Inferior parietal cortex (tissue), 1 donor: ENCODE results near the gene HERPUD1.
"Not testable (repeated sequence)": the region's sequence is repeated elsewhere in the genome, so short reads cannot be mapped to it uniquely, and the experiment has no call there.

ENCODE experiments used
- DNase-seq: peaks from one replicate; pipeline ENCODE4 v3.0.0-alpha.2; 2016; ENCODE audit errors: extremely low spot score

The HERPUD1 gene

GRCh38 chr16:56934599-56935145, 2.7 kb downstream of the HERPUD1 start:
- DNase-seq = not testable (repeated sequence)

- no peak for DNase-seq
These were observed 3.3 kb downstream of the HERPUD1 start for GRCh38 chr16:56935201-56935600.

- DNase-seq = no peak
These were observed 4.5 kb downstream of the HERPUD1 start for GRCh38 chr16:56936491-56936890.

- DNase-seq = no peak
These were observed 5.0 kb downstream of the HERPUD1 start for GRCh38 chr16:56936950-56937349.

- no peak for DNase-seq
These were observed 6.9 kb downstream of the HERPUD1 start for GRCh38 chr16:56938664-56939513.

- no peak for DNase-seq
These were observed 7.9 kb downstream of the HERPUD1 start for GRCh38 chr16:56939801-56940200.

- DNase-seq = no peak
These were observed 9.2 kb downstream of the HERPUD1 start for GRCh38 chr16:56941092-56941491.

- DNase-seq = no peak
These were observed 10.0 kb downstream of the HERPUD1 start for GRCh38 chr16:56941856-56942331.

- no peak for DNase-seq
These were observed 11.9 kb downstream of the HERPUD1 start for GRCh38 chr16:56943761-56944375.

GRCh38 chr16:56944954-56945839, 13.3 kb downstream of the HERPUD1 start:
- DNase-seq = no peak

GRCh38 chr16:56945847-56946527, 14.0 kb downstream of the HERPUD1 start:
- DNase-seq = no peak

- DNase-seq = no peak
These were observed 15.0 kb downstream of the HERPUD1 start for GRCh38 chr16:56946767-56947603.

GRCh38 chr16:56947604-56947995, 15.7 kb downstream of the HERPUD1 start:
- DNase-seq = no peak

- DNase-seq = no peak
These were observed 16.3 kb downstream of the HERPUD1 start for GRCh38 chr16:56948234-56948633.

- no peak for DNase-seq
These were observed 18.1 kb downstream of the HERPUD1 start for GRCh38 chr16:56950051-56950450.

- no peak for DNase-seq
These were observed 18.5 kb downstream of the HERPUD1 start for GRCh38 chr16:56950455-56950854.

GRCh38 chr16:56950881-56951771, 19.2 kb downstream of the HERPUD1 start:
- no peak for DNase-seq

- DNase-seq = no peak
These were observed 21.1 kb downstream of the HERPUD1 start for GRCh38 chr16:56953006-56953405.

GRCh38 chr16:56956076-56956475, 24.1 kb downstream of the HERPUD1 start:
- DNase-seq = no peak
